ENCODE results near the gene KIAA0232. TPM values are rescaled to one million over a fixed set of nuclear protein-coding genes. Genes with fewer than 3 reads are reported as not detected.

The KIAA0232 gene
- total and polyA plus RNA-seq, 2 experiments from 2014 or later, result 27.4 to 28.7 TPM

GRCh38 chr4:6868386-6868785 lies 85.9 kb downstream of the KIAA0232 start:
- TF ChIP-seq CTCF (IDR thresholded peaks at IDR 0.05; ENCODE audit: low read depth, low read length), result no peak
- H3K4me3 ChIP-seq, result no peak overlapping the region
- no peaks in the 10 kb centered on the region for H3K4me1 ChIP-seq (ENCODE audit: low read depth)
- peaks cover 11% of the 10 kb centered on the region for H3K36me3 ChIP-seq
- H3K27me3 ChIP-seq, result no peaks in the 10 kb centered on the region
- no peaks in the 10 kb centered on the region for H3K9me3 ChIP-seq (ENCODE audit: low read depth)
- no peak overlapping the region for H3K27ac ChIP-seq
- DNase-seq (ENCODE audit: low read depth in 1 of 2, low spot score in 1 of 2), result no peak

DNA sequence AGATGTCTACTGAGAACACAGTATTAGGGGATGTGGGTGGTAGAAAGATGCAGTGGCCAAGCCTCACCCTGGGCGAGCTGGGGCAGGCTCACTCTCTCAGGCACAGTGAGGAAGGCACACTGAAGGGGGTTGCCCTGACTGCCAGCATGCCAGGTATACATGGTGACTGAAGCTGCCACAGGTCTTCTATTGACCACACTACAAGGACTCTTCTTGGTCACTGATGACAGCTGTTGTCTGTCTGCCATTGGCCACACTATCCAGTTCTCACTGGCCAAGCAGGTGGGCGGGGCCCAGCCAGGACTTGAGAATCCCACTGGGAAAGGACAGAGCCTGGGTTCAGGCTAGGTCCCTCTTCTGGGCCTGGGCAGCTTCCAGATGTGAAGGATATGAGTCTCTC lies 87.4 kb downstream of the KIAA0232 start:
- H3K36me3 ChIP-seq, result peaks cover 4% of the 10 kb centered on the region
- TF ChIP-seq CTCF (IDR thresholded peaks at IDR 0.05; ENCODE audit: low read depth, low read length), result no peak
- H3K9me3 ChIP-seq (ENCODE audit: low read depth), result no peaks in the 10 kb centered on the region
- H3K27ac ChIP-seq, result no peak overlapping the region
- no peak for DNase-seq (ENCODE audit: low read depth in 1 of 2, low spot score in 1 of 2)
- no peaks in the 10 kb centered on the region for H3K4me1 ChIP-seq (ENCODE audit: low read depth)
- no peak overlapping the region for H3K4me3 ChIP-seq
- H3K27me3 ChIP-seq, result no peaks in the 10 kb centered on the region

- Histone ChIP-seq H3K4me3 (no peak overlapping the region), H3K27ac (peak overlapping the region; percentile 30), H3K9me3 (ENCODE audit: low read depth) (no peaks in the 10 kb centered on the region), H3K4me1 (ENCODE audit: low read depth) (no peaks in the 10 kb centered on the region), H3K36me3 (peaks cover 20% of the 10 kb centered on the region), H3K27me3 (no peaks in the 10 kb centered on the region)
- peak in 1 of 2 donors; percentile 35 for DNase-seq (ENCODE audit: low read depth in 1 of 2, low spot score in 1 of 2)
- TF ChIP-seq CTCF (IDR thresholded peaks at IDR 0.05; ENCODE audit: low read depth, low read length), result peak; percentile 27
Measured at GRCh38 chr4:6873291-6873690, 90.8 kb downstream of the KIAA0232 start.

GRCh38 chr4:6873792-6874461 lies 91.4 kb downstream of the KIAA0232 start:
- Histone ChIP-seq H3K4me1 (ENCODE audit: low read depth) (no peaks in the 10 kb centered on the region), H3K4me3 (no peak overlapping the region), H3K27ac (no peak overlapping the region), H3K36me3 (peaks cover 23% of the 10 kb centered on the region), H3K9me3 (ENCODE audit: low read depth) (no peaks in the 10 kb centered on the region), H3K27me3 (no peaks in the 10 kb centered on the region)
- DNase-seq (ENCODE audit: low read depth in 1 of 2, low spot score in 1 of 2), result peak; percentile 76 to 80
- peak; percentile 86 for TF ChIP-seq CTCF (IDR thresholded peaks at IDR 0.05; ENCODE audit: low read depth, low read length)

GRCh38 chr4:6874981-6875380 lies 92.5 kb downstream of the KIAA0232 start:
- Histone ChIP-seq H3K4me3 (no peak overlapping the region), H3K9me3 (ENCODE audit: low read depth) (no peaks in the 10 kb centered on the region), H3K36me3 (peaks cover 28% of the 10 kb centered on the region), H3K27ac (no peak overlapping the region), H3K27me3 (no peaks in the 10 kb centered on the region), H3K4me1 (ENCODE audit: low read depth) (no peaks in the 10 kb centered on the region)
- DNase-seq (ENCODE audit: low read depth in 1 of 2, low spot score in 1 of 2), result no peak
- TF ChIP-seq CTCF (IDR thresholded peaks at IDR 0.05; ENCODE audit: low read depth, low read length), result no peak

Measured in cardiac muscle cell (in vitro differentiated cells and primary cell).